Breast epithelium (tissue), 4 donors: Measurements from ENCODE around the gene GYG1. TPM values are rescaled to one million over a fixed set of nuclear protein-coding genes. Genes with fewer than 3 reads are reported as not detected.
A peak's percentile ranks its signal among the peaks of the same experiment; 100 is the strongest.

ENCODE experiments used
- DNase-seq, 2 donors: peaks; one replicate each; pipeline ENCODE4 v3.0.0-alpha.2; 2019; ENCODE audit warnings: low spot score in 2 of 2
- H3K27ac ChIP-seq, 2 donors: fragments of 200-600 bp; sonication (generic) in 1 of 2; one replicate each; pipeline ENCODE4 v1.5.1; 2016 to 2019; ENCODE audit warnings: mild to moderate bottlenecking in 1 of 2
- H3K27me3 ChIP-seq, 2 donors: fragments of 200-600 bp; sonication (generic) in 1 of 2; one replicate each; pipeline versions ENCODE4 v1.5.1 to v1.6.0; 2017 to 2019; ENCODE audit warnings: control low read depth in 1 of 2, mild to moderate bottlenecking in 1 of 2
- H3K36me3 ChIP-seq: fragments of 200-600 bp; one replicate; pipeline ENCODE4 v1.5.1; 2019
- H3K4me1 ChIP-seq, 2 donors: fragments of 200-600 bp; sonication (generic); one replicate each; pipeline ENCODE4 v1.5.1; 2016 to 2019; ENCODE audit warnings: control low read depth in 1 of 2
- H3K4me3 ChIP-seq, 3 donors: fragments of 200-600 bp; sonication (generic); 1 replicate in 2 of 3; 2 replicates in 1 of 3; pipeline ENCODE4 v1.5.1; 2016 to 2019; ENCODE audit warnings: mild to moderate bottlenecking in 3 of 3, moderate library complexity in 2 of 3
- H3K9me3 ChIP-seq, 2 donors: fragments of 200-600 bp; sonication (generic) in 1 of 2; one replicate each; pipeline ENCODE4 v1.5.1; 2016 to 2019; ENCODE audit warnings: control low read depth in 1 of 2
- CTCF ChIP-seq, 3 donors: fragments of 450-650 bp; IDR thresholded peaks; one replicate each; pipeline ENCODE4 v1.5.1; 2016 to 2017; ENCODE audit warnings: antibody characterized with exemption in 3 of 3, mild to moderate bottlenecking in 3 of 3, moderate library complexity in 3 of 3
- POLR2A ChIP-seq: fragments of 450-650 bp; IDR thresholded peaks from one replicate; pipeline ENCODE4 v1.6.1; 2016; ENCODE audit warnings: antibody characterized with exemption, mild to moderate bottlenecking, moderate library complexity
- POLR2AphosphoS5 ChIP-seq, 3 donors: sonication (generic); formaldehyde crosslinking; IDR thresholded peaks; one replicate each; pipeline ENCODE4 v1.6.1; 2017; ENCODE audit warnings: antibody characterized with exemption in 3 of 3
- intact Hi-C: fragments of 100-400 bp; cut with DNase I; formaldehyde crosslinking; loops from one replicate; pipeline ENCODE4 v1.15.1; 2023; ENCODE audit warnings: low total_unique reads
- total RNA-seq, 3 donors: library from RNA; depleted of rRNA; stranded (reverse); fragments of >200 nt; gene quantifications; one replicate each; pipeline ENCODE4 v1.1.0, GENCODE V29; 2016

GYG1 gene
- total RNA-seq, 3 donors from 2014 or later: 25.8 to 36.1 (median 35.9) TPM

DNA sequence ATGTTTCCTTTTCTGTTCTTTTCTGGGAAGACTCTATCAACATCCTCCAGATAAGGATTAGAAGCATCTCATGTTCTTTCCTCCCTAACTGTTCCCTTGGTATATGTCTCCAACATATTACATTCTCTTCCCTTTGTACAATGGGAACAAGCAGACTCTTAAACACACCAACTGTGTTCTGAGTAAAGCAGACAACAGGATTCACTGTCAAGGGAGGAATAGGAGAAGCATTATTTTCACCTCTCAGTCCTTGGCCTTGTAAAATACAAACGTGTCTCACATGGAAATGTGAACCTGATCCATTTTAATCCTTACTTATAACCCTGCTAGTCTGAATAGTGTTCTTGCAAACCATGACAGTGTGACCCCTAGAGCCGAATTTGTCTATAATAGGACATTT, 19.6 kb downstream of the GYG1 start:
- TF ChIP-seq CTCF (IDR thresholded peaks at IDR 0.05) (no peak), POLR2A (no peak), POLR2AphosphoS5 (IDR thresholded peaks at IDR 0.05) (no peak)
- intact Hi-C loops: no loop called here
- no peaks in the 10 kb centered on the region for H3K36me3 ChIP-seq
- no peaks in the 10 kb centered on the region for H3K9me3 ChIP-seq
- H3K4me3 ChIP-seq: no peak overlapping the region
- H3K4me1 ChIP-seq: no peaks in the 10 kb centered on the region
- DNase-seq: no peak
- no peaks in the 10 kb centered on the region for H3K27me3 ChIP-seq
- H3K27ac ChIP-seq: no peak overlapping the region

DNA sequence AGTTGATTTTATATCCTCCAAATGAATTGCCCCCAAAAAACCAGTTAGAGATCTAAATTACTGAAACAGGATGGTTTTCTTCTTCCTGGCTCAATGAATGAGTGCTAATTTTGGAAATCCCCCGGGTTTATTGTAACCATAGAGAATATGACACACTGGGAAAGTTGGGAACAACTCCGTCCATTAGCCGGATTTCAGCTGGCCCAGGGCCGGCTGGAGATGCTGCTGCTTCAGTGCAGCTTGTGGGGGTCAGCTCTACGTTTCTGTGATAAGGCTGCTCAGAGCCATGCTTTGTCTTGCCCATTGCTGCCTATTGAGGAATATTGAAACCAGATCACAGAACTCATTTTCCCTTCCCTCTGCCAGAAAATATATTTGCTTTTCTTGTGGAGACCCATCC, 20.3 kb downstream of the GYG1 start:
- DNase-seq: no peak
- intact Hi-C loops: no loop called here
- Histone ChIP-seq H3K4me3 (no peak overlapping the region), H3K36me3 (no peaks in the 10 kb centered on the region), H3K27me3 (no peaks in the 10 kb centered on the region), H3K27ac (no peak overlapping the region), H3K9me3 (no peaks in the 10 kb centered on the region), H3K4me1 (no peaks in the 10 kb centered on the region)
- TF ChIP-seq POLR2A: no peak
- TF ChIP-seq CTCF (IDR thresholded peaks at IDR 0.05): no peak
- no peak for TF ChIP-seq POLR2AphosphoS5 (IDR thresholded peaks at IDR 0.05)

GRCh38 chr3:149013726-149014125, 22.4 kb downstream of the GYG1 start:
- Histone ChIP-seq H3K4me1 (no peaks in the 10 kb centered on the region), H3K9me3 (no peaks in the 10 kb centered on the region), H3K27ac (no peak overlapping the region), H3K36me3 (no peaks in the 10 kb centered on the region), H3K4me3 (no peak overlapping the region), H3K27me3 (no peaks in the 10 kb centered on the region)
- intact Hi-C loops: no loop called here
- DNase-seq: no peak
- TF ChIP-seq POLR2A (no peak), POLR2AphosphoS5 (IDR thresholded peaks at IDR 0.05) (no peak), CTCF (IDR thresholded peaks at IDR 0.05) (no peak)

DNA sequence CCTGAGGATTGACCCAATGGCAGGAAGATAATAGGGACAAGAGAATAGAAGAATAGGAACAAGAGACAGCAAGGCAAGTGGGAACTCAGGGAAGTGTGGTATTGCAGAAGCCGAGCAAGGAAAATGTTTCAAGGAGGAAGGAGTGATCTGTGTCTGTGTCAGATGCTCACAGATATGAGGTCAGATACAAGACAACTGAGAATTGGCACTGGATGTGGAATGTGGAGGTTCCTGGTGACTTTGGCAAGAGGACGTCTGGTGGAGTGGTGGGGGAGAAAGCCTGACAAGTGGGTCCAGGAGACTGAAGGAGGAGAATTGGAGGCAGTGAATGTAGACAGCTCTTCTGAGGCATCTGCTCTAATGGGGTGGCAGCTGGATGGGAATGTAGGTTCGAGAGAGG, 24.1 kb downstream of the GYG1 start:
- Histone ChIP-seq H3K27me3 (no peaks in the 10 kb centered on the region), H3K9me3 (no peaks in the 10 kb centered on the region), H3K27ac (peak overlapping the region in 1 of 2 donors; percentile 3), H3K4me3 (no peak overlapping the region), H3K36me3 (no peaks in the 10 kb centered on the region), H3K4me1 (no peaks in the 10 kb centered on the region)
- no peak for DNase-seq
- intact Hi-C loops: no loop called here
- TF ChIP-seq CTCF (IDR thresholded peaks at IDR 0.05): no peak
- TF ChIP-seq POLR2A: no peak
- TF ChIP-seq POLR2AphosphoS5 (IDR thresholded peaks at IDR 0.05): no peak

- Histone ChIP-seq H3K4me1 (no peaks in the 10 kb centered on the region), H3K4me3 (no peak overlapping the region), H3K36me3 (no peaks in the 10 kb centered on the region), H3K27ac (peak overlapping the region in 1 of 2 donors; percentile 34), H3K27me3 (no peaks in the 10 kb centered on the region), H3K9me3 (no peaks in the 10 kb centered on the region)
- TF ChIP-seq POLR2A (no peak), POLR2AphosphoS5 (IDR thresholded peaks at IDR 0.05) (no peak), CTCF (IDR thresholded peaks at IDR 0.05) (no peak)
- intact Hi-C loops: no loop called here
- no peak for DNase-seq
These were observed 24.9 kb downstream of the GYG1 start for GRCh38 chr3:149016242-149016641.
